GM12891 (cell line): Measurements from ENCODE around the gene LRIT3.

Experiments used
- PAX5 ChIP-seq: IDR thresholded peaks from 2 replicates; pipeline ENCODE4 v1.6.1; 2011; ENCODE audit warnings: low read length, moderate library complexity, mild to moderate bottlenecking; ENCODE audit not compliant: insufficient read depth, severe bottlenecking
- POLR2A ChIP-seq: IDR thresholded peaks from 2 replicates; pipeline ENCODE4 v1.6.1; 2011; ENCODE audit warnings: low read depth, low read length, control low read depth
- POLR2AphosphoS5 ChIP-seq: IDR thresholded peaks from 2 replicates; pipeline ENCODE4 v1.6.1; 2011; ENCODE audit warnings: low read depth, low read length, control low read depth
- POU2F2 ChIP-seq: IDR thresholded peaks from 2 replicates; pipeline ENCODE4 v1.6.1; 2011; ENCODE audit warnings: low read depth, mild to moderate bottlenecking, control low read depth, low read length, moderate library complexity
- SPI1 ChIP-seq: IDR thresholded peaks from 2 replicates; pipeline ENCODE4 v1.6.1; 2011; ENCODE audit warnings: low read depth, low read length, control low read depth
- TAF1 ChIP-seq: IDR thresholded peaks from 2 replicates; pipeline ENCODE4 v1.6.1; 2011; ENCODE audit warnings: low read depth, low read length, control low read depth

DNA sequence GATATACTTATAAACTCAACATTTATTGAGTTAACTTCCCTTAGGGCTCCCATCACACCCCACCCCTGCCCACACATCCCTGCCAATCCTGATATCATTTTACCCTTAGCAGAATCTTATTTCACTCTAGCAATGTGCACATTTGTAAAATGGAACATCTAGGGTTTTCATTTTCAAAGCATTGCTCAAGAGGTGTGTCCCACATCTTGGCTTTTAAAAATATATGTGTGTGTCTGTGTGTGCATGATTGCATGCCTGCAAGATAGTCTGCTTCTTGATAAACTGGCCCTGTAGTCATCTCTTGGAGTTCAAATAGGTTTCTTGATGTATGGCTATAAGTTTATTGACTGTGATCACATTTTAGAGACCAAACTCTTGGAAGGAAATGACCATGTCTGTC lies 38.4 kb downstream of the LRIT3 start:
- TF ChIP-seq POLR2AphosphoS5 (no peak), TAF1 (no peak), POLR2A (no peak), SPI1 (no peak), POU2F2 (no peak), PAX5 (no peak)
